Thyroid gland (tissue), 4 donors: ENCODE measurements around the gene TUT7. TPM values are rescaled to one million over a fixed set of nuclear protein-coding genes. Genes with fewer than 3 reads are reported as not detected.

Experiments used
- DNase-seq, 2 donors: peaks; one replicate each; pipeline ENCODE4 v3.0.0-alpha.2; 2019
- H3K27ac ChIP-seq, 3 donors: fragments of 200-600 bp; sonication (generic); 1 replicate in 2 of 3; 2 replicates in 1 of 3; pipeline ENCODE4 v1.5.1; 2016 to 2019; ENCODE audit warnings: mild to moderate bottlenecking in 1 of 3, moderate library complexity in 1 of 3
- H3K27me3 ChIP-seq: fragments of 200-600 bp; sonication (generic); one replicate; pipeline ENCODE4 v1.5.1; 2019
- H3K36me3 ChIP-seq, 2 donors: fragments of 200-600 bp; sonication (generic); one replicate each; pipeline ENCODE4 v1.5.1; 2016 to 2019
- H3K4me1 ChIP-seq, 2 donors: fragments of 200-600 bp; sonication (generic); one replicate each; pipeline ENCODE4 v1.5.1; 2017 to 2019
- H3K4me3 ChIP-seq, 3 donors: fragments of 200-600 bp; sonication (generic); replicated peaks in 1 of 3; 1 replicate in 2 of 3; 2 replicates in 1 of 3; pipeline ENCODE4 v1.5.1; 2016; ENCODE audit warnings: mild to moderate bottlenecking in 1 of 3
- H3K9me3 ChIP-seq: fragments of 200-600 bp; sonication (generic); one replicate; pipeline ENCODE4 v1.5.1; 2017
- CTCF ChIP-seq, 6 experiments: fragments of 200-600 bp in 3 of 6; fragments of 450-650 bp in 3 of 6; sonication (generic) in 3 of 6; IDR thresholded peaks; one replicate each; pipeline ENCODE4 v1.5.1; 2016 to 2019; ENCODE audit warnings: antibody characterized with exemption in 6 of 6, mild to moderate bottlenecking in 2 of 6, inconsistent platforms in 1 of 6, moderate library complexity in 1 of 6
- POLR2A ChIP-seq, 2 donors: fragments of 450-650 bp; IDR thresholded peaks; one replicate each; pipeline ENCODE4 v1.6.1; 2017; ENCODE audit warnings: antibody characterized with exemption in 2 of 2, mild to moderate bottlenecking in 2 of 2, moderate library complexity in 1 of 2
- WGBS, 2 donors: methylation state at CpG; one replicate each; pipeline ENCODE4 v1.1.5; 2017; 5-methylcytosine and 5-hydroxymethylcytosine counted together
- intact Hi-C: fragments of 100-400 bp; cut with DNase I; formaldehyde crosslinking; loops from one replicate; pipeline ENCODE4 v1.15.1; 2023
- total RNA-seq, 4 donors: library from RNA; depleted of rRNA; stranded (reverse); fragments of >200 nt; gene quantifications; one replicate each; pipeline ENCODE4 v1.2.3, GENCODE V29; 2016

Gene TUT7
- total RNA-seq, 4 donors from 2014 or later: 32.0 to 40.6 (median 33.7) TPM

DNA sequence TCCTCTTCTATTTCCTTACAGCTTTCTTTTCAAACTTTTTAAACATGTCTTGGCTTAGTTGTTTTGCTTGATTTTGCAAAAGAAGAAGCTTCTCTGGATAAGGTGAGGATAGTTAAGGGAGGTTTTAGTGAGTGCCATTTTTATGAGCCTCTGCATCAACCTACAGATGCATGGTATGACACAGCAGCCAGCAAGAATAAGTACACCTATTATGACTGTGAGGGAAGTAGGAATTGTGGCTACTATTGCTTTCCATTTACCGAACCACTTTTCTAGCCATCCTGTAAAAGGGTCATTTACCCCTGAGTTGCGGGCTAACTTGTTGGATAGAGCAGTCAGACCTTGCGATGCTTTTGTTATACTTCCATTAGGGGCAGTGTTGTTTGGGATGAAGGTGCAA is 7.0 kb upstream of the TUT7 start:
- H3K9me3 ChIP-seq: no peaks in the 10 kb centered on the region
- 87 to 91% methylated on average over 3 of the region's 3 CpGs for WGBS, 2 donors
- intact Hi-C loops: no loop called here
- TF ChIP-seq CTCF (IDR thresholded peaks at IDR 0.05) (no peak), POLR2A (IDR thresholded peaks at IDR 0.05) (no peak)
- H3K4me1 ChIP-seq: no peaks in the 10 kb centered on the region
- H3K4me3 ChIP-seq: no peak overlapping the region
- no peak for DNase-seq
- no peak overlapping the region for H3K27ac ChIP-seq
- no peaks in the 10 kb centered on the region for H3K27me3 ChIP-seq
- H3K36me3 ChIP-seq: no peaks in the 10 kb centered on the region

GRCh38 chr9:86359151-86359879 is 5.1 kb upstream of the TUT7 start:
- Histone ChIP-seq H3K9me3 (no peaks in the 10 kb centered on the region), H3K4me1 (peaks cover 0 to 4% of the 10 kb centered on the region in 2 donors), H3K4me3 (no peak overlapping the region), H3K36me3 (no peaks in the 10 kb centered on the region), H3K27ac (no peak overlapping the region), H3K27me3 (no peaks in the 10 kb centered on the region)
- TF ChIP-seq POLR2A (IDR thresholded peaks at IDR 0.05) (no peak), CTCF (IDR thresholded peaks at IDR 0.05) (no peak)
- intact Hi-C loops: loop anchor here (10.0 kb wide), 1 partner anchor 75 kb away; the partner anchor contains the start of gene ISCA1
- 80 to 82% methylated on average over 3 of the region's 3 CpGs for WGBS, 2 donors
- no peak for DNase-seq

GRCh38 chr9:86356871-86357866 is 3.0 kb upstream of the TUT7 start:
- Histone ChIP-seq H3K4me3 (no peak overlapping the region), H3K9me3 (no peaks in the 10 kb centered on the region), H3K4me1 (peaks cover 2 to 13% of the 10 kb centered on the region in 2 donors), H3K27ac (no peak overlapping the region), H3K36me3 (no peaks in the 10 kb centered on the region), H3K27me3 (no peaks in the 10 kb centered on the region)
- intact Hi-C loops: loop anchor here (10.0 kb wide), 1 partner anchor 72 kb away; the partner anchor contains the start of gene ISCA1
- TF ChIP-seq CTCF (IDR thresholded peaks at IDR 0.05) (no peak), POLR2A (IDR thresholded peaks at IDR 0.05) (no peak)
- no peak for DNase-seq
- 81 to 82% methylated on average over 5 of the region's 5 CpGs for WGBS, 2 donors

DNA sequence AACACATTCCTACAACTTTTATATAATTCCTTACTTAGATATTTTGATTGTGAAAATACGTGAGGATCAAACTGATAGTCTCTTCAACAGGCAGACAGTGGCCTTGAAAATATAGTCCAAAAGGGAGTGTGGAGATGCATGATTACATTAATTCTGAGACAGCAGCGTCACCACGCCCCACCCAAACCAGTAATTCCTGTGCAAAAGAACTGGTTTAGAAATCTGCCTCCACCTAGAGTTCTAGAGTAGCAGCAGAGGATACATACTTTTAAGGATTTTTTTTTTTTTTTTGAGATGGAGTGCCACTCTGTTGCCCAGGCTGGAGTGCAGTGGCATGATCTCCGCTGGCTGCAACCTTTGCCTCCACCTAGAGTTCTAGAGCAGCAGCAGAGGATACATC is 1.6 kb upstream of the TUT7 start:
- no peaks in the 10 kb centered on the region for H3K36me3 ChIP-seq
- intact Hi-C loops: loop anchor here (10.0 kb wide), 1 partner anchor 71 kb away; the partner anchor contains the start of gene ISCA1
- H3K27me3 ChIP-seq: no peaks in the 10 kb centered on the region
- H3K27ac ChIP-seq: no peak overlapping the region
- 93 to 98% methylated on average over 4 of the region's 4 CpGs for WGBS, 2 donors
- no peak for DNase-seq
- H3K9me3 ChIP-seq: no peaks in the 10 kb centered on the region
- TF ChIP-seq POLR2A (IDR thresholded peaks at IDR 0.05) (no peak), CTCF (IDR thresholded peaks at IDR 0.05) (no peak)
- peaks cover 9 to 25% of the 10 kb centered on the region in 2 donors for H3K4me1 ChIP-seq
- H3K4me3 ChIP-seq: no peak overlapping the region
